Epithelial cell of prostate (primary cell): ENCODE measurements around the gene NEDD4L.
A peak's percentile ranks its signal among the peaks of the same experiment; 100 is the strongest.

Experiments used
- DNase-seq: peaks from one replicate; pipeline ENCODE4 v3.0.0-alpha.2; 2011; ENCODE audit warnings: low read depth, low spot score
- H3K27ac ChIP-seq: fragments of 450-650 bp; 2 replicates; pipeline ENCODE4 v1.5.1; 2017; ENCODE audit warnings: mild to moderate bottlenecking

Gene NEDD4L

DNA sequence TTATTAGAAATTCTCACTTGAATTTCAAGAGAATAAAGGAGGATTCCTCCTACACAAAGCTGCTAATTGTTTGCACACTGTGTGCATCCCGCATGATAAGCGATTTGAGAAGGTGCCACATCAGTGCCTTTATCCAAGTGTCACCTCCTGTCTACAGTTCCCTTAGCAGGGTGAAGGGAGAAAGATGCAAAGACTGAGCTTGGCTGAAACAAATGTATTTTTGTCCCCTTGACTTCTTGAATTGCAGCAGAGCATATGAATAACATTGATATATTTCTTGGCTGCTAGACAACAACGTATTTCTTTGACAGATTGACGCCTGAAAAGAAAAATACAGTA is 255.1 kb downstream of the NEDD4L start:
- DNase-seq, result no peak
- no peak overlapping the region for H3K27ac ChIP-seq

DNA sequence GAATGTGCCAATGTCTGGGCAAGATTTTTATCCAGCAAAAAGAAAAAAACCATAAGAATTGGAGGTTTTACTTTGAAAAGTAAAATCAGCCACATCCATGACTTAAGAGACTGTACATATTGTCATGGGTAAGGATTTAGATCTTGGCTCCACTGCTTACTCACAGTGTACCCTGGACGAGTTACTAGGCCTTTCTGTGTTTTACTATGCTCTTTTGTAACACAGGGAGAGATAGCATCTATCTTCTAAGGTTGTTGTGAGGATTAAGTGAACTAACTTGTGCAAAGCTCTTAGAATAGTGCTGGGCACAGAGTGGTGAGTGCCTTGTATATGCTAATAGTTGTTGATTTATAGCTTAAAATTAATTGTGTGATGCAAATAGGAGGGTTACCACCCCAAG is 255.9 kb downstream of the NEDD4L start:
- no peak overlapping the region for H3K27ac ChIP-seq
- DNase-seq, result no peak

DNA sequence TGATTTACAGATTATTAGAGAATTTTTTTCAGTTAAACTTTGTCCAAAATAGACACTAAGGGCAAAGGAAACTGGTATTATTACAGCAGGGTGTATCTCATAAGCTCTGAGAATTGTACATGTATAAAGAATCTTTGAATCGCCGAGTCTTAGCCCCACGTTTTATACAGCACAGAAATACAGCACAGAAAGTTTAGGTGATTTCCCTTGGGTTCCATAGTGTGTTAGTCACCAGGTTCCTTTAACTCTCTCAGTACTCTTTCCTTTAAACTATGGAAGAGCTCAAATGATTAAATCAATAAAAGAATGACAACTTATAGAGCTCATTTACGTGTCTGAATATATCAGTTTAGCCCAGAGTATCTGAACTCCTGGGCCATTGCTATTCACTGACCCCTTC is 256.8 kb downstream of the NEDD4L start:
- H3K27ac ChIP-seq, result no peak overlapping the region
- no peak for DNase-seq

- no peak for DNase-seq
- no peak overlapping the region for H3K27ac ChIP-seq
These were observed 258.8 kb downstream of the NEDD4L start for GRCh38 chr18:58302811-58303210.

DNA sequence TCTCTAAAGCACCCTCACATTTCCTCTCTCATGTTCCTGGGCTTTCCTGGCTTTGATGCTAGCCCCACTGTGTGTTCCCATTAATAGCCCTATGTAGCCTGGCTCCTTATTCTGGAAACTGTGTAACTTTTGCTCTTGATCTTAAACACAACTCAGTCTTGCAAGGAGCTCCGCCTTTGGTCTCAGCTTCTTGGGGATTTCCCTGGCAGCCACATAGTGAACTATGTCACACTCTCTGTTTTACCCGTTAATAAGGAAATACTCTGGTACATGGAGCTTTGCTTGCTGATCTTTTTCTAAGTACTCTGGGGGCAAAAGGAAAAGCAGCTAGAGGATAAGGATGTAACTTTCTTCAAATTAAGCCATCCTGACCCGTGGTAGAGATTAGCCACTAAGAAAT is 259.3 kb downstream of the NEDD4L start:
- DNase-seq, result no peak

GRCh38 chr18:58305792-58306191 is 261.8 kb downstream of the NEDD4L start:
- no peak for DNase-seq
- H3K27ac ChIP-seq, result no peak overlapping the region

More for the DNA sequence above, 259.3 kb downstream of the NEDD4L start:
- H3K27ac ChIP-seq, result no peak overlapping the region

DNA sequence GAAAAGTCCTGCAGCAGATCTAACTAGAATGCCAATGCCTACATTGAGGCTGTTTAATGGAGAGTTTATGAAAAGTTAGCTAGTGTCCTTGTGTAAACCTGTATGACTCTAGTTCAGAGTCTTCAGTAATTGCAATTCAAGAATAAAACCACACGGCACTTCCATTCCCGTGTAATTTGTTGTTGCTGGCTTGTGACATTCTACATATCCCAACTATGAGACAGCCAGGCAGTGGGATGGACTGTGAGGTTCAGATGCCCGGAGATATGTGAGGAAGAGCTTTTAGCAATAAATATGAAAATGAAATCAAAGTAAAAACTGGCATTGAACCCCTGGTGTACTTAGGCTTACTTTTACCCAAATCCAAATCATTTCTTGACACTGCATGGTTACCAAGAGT is 263.4 kb downstream of the NEDD4L start:
- no peak overlapping the region for H3K27ac ChIP-seq
- DNase-seq, result no peak

DNA sequence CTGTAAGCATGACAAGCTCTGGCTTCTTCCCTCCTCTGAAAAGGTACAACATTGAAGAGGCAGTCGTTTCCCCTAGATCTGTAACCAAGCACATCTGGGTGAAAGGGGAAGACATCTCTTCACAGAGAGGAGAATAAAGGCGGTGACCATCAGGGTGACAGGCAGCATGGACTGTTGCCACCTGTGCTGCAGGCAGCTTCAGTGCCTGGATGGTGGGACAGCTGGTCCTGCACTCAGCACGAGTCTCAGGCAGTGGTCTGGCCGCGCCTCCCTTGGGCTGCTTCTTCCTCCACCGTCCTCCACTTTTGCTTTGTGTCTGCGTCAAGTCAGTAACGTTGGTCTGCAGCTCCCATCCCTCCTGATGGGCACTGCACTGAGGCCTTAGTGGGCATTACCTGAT is 264.4 kb downstream of the NEDD4L start:
- no peak overlapping the region for H3K27ac ChIP-seq
- DNase-seq, result no peak

GRCh38 chr18:58309099-58309498 is 265.1 kb downstream of the NEDD4L start:
- no peak for DNase-seq
- no peak overlapping the region for H3K27ac ChIP-seq

GRCh38 chr18:58309610-58310239 is 265.7 kb downstream of the NEDD4L start:
- H3K27ac ChIP-seq, result peak overlapping the region; percentile 78
- no peak for DNase-seq

GRCh38 chr18:58310517-58310916 is 266.5 kb downstream of the NEDD4L start:
- DNase-seq, result peak; percentile 86
- peak overlapping the region; percentile 78 for H3K27ac ChIP-seq

DNA sequence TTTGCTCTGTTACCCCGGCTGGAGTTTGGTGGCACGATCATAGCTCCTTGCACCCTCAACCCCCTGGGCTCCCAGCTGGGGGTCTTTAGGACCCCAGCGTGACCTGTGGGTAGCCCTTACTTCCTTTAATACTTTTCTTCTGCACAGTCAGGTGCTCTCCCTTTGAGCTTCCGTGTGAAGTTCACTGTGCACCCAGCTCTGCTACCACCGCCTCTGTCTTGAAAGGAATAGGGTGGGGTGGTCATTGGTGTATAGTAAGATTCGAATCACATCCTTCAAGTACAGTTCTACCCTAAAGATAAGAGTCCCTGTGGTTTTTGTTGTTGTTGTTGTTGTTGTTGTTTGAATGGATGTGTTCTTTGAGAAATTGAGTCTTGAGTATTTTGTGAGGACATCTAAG is 267.4 kb downstream of the NEDD4L start:
- DNase-seq, result no peak
- peak overlapping the region; percentile 78 for H3K27ac ChIP-seq

- DNase-seq, result no peak
- peak overlapping the region; percentile 82 for H3K27ac ChIP-seq
These were observed 269.5 kb downstream of the NEDD4L start for GRCh38 chr18:58313491-58314032.

DNA sequence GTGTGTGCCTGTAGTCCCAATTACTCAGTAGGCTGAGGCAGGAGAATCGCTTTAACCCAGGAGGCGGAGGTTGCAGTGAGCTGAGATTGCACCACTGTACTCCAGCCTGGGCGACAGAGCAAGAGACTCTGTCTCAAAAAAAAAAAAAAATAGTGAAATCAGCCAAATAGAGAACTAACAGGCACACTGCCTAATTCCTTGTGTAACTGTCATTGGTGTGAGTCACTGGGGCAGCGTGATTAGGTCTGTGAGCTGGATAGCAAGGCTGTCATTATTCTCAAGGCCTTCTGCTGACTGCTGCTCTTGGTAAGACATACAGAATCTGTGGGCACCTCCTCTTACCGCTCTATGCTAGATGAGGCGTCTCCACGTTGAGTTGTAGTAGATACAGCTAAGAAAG is 270.3 kb downstream of the NEDD4L start:
- DNase-seq, result peak; percentile 60
- peak overlapping the region; percentile 82 for H3K27ac ChIP-seq

- H3K27ac ChIP-seq, result peak overlapping the region; percentile 82
- no peak for DNase-seq
These were observed 271.0 kb downstream of the NEDD4L start for GRCh38 chr18:58315041-58315440.

GRCh38 chr18:58315739-58316215 is 271.8 kb downstream of the NEDD4L start:
- peak overlapping the region; percentile 82 for H3K27ac ChIP-seq
- no peak for DNase-seq

DNA sequence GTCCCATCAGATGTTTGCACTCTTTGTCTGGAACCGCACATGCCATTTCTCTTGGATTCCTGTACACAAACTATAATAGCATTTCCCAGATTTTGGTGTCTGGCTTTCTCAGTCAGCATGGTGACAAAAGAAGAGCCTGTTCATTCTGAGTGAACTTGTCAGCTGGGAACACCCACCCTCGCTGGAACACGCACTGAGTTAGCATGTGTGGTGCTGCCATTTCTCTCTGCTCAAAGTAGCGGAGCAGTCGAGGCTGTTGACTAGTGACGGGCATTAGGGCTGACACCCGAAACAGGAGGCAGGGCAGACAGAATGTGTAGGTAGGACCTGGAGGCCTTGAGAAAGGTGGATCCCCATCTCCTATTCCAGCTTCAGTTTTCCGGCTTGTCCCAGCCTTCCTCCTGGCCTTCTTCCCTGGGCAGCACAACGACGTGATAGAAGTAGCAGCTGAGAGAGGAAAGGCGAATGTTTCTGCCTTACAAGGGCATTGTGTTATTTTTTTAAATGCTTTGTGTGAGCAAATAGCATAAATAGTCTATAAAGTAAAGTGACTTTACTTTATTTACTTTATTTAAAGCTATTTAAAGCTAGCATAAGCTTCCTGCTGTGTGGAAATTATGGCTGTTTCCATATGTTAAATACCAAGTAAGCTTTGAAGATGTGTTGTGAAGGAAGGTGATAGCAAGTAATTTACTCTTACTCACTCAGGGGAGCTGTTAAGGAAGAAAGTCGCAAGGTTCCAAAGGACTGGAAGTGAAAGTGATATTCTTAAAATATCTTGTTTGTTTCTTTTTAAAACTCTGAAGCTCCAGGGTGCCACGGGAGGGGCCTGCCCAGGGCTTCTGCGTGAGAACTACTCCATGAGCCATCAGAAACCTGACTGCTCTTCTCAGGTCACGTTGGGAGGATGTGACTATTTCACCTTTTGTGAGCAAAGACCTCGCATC is 272.6 kb downstream of the NEDD4L start:
- peak overlapping the region; percentile 82 for H3K27ac ChIP-seq
- DNase-seq, result no peak

DNA sequence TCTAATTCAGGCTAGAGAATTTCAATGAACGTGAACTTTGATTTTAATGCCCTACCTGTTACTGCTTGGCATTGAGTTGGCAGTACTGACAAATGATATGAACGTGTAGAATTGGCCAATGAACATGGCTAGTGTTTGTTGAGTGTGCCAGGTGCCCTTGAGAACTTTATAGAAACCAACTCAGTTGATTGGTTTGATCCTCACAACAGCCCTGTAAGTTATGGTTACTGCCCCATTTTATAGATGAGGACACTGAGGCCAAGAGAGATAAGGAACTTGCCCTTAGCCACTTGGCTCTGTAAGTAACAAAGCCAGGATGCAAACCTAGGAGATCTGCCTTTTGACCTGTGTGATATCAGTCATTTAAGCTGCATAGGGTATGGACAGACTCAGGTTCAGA is 275.7 kb downstream of the NEDD4L start:
- H3K27ac ChIP-seq, result no peak overlapping the region
- DNase-seq, result no peak

DNA sequence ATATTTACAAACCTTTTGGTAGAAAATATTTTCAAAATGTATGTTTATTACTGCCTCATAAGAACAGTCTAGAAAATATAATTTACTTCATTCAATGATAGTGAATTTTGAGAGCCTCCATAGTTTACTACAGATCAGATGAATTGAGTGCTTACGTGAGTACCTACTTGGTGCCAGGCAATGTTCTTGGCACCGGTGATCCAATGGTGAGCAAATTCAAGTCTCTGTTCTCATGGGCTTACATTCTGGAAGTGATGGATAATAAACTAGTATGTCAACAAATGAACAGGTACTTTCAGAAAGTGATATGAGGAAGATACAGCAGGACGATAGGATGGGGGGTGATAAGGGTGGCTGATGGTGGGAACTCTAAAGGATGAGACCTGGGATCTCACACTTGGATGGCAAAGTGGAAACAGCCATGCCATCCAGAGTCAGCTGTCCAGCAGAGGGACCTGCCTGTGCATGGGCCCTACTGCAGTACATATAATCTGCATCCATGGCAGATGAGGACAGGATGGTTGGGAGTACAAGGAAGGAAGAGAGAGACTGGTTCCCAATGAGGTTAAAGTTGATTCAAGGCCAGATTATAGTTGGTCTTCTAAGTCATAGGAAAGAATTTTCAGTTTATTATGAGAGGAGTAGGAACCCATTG is 277.0 kb downstream of the NEDD4L start:
- no peak for DNase-seq
- no peak overlapping the region for H3K27ac ChIP-seq

DNA sequence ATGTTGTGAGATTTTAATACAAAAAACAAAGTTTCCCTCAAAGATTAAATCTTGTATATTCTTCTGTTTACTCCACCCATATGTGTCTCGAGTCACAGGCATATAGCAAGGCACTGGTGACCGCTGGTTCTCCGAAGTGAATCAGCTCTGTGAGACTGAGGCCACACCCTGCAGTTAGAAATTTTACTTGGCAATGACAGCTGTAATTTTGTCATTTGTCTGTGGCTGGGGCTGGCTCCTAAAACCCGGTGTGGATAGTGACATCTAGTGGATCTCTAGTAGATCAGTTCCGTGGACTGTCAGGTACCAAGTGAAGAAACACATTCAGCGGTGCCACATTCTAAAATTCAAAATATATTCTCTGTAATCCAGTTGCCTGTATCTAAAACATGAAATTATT is 278.0 kb downstream of the NEDD4L start:
- DNase-seq, result peak; percentile 68
- H3K27ac ChIP-seq, result peak overlapping the region; percentile 37

GRCh38 chr18:58322464-58322863 is 278.4 kb downstream of the NEDD4L start:
- no peak overlapping the region for H3K27ac ChIP-seq
- DNase-seq, result no peak
